Fibroblast of lung (primary cell): ENCODE results near the gene ARHGEF4.

ENCODE experiments used
- CTCF ChIP-seq, 2 donors: IDR thresholded peaks in 1 of 2; conservative IDR thresholded peaks in 1 of 2; 1 replicate in 1 of 2; 2 replicates in 1 of 2; pipeline ENCODE4 v1.5.1; 2011 to 2012; ENCODE audit warnings: low read length in 2 of 2, control low read depth in 1 of 2, inconsistent platforms in 1 of 2, low read depth in 1 of 2, mild to moderate bottlenecking in 1 of 2
- EZH2 ChIP-seq: IDR thresholded peaks from 2 replicates; pipeline ENCODE4 v1.5.1; 2012; ENCODE audit warnings: low read length, control low read depth, mild to moderate bottlenecking; ENCODE audit errors: missing control alignments

DNA sequence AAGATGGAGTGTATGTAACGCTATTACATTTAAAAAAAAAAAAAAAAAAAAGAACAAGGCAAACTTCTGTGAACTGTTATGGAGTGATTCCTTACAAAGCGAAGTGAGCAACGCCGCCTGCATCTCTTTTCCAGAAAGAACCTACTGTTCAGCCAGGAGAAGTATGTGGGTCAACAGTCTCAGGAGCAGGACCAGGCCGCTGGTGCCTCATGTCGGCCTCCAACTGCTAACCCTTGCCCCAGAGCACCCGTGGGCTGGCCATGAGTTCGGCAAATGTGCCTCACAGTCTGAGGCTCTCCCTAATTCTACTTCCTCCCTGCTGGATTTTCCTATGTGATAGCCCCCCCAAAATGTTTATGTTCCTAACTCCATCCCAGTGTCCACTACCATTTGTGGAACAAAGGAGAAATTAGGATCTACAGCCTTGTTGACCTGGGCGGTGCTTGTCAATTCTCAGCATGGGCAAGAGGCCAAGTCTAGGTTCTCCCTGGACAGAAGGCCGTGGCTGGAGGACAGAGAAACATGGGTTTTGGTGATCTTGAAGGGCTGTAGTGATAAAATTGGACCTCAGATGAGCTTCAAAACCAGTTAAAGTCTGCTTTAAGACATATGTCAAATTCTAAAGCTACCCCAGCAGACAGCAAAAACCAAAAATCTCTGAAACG is 240.6 kb downstream of the ARHGEF4 start:
- TF ChIP-seq CTCF (conservative IDR thresholded peaks at IDR 0.05 in 1 of 2, IDR thresholded peaks at IDR 0.05 in 1 of 2; ENCODE audit: low read depth in 1 of 2, low read length in 2 of 2) (no peak), EZH2 (no peak)
